Nephron progenitor cell (in vitro differentiated cells): ENCODE data around the gene HS2ST1.

Source experiments
- DNase-seq: peaks from one replicate; pipeline ENCODE4 v3.0.0; 2021
- H3K27ac Mint-ChIP-seq: 2 replicates; pipeline ENCODE4 v1.8.0; 2021; ENCODE audit warnings: mild to moderate bottlenecking, moderate library complexity, mixed read lengths
- H3K27me3 Mint-ChIP-seq: 2 replicates; pipeline ENCODE4 v1.8.0; 2021; ENCODE audit warnings: mild to moderate bottlenecking, low read depth, mixed read lengths; ENCODE audit not compliant: poor library complexity
- H3K36me3 Mint-ChIP-seq: 2 replicates; pipeline ENCODE4 v1.8.0; 2021; ENCODE audit warnings: low read depth, mixed read lengths
- H3K4me1 Mint-ChIP-seq: 2 replicates; pipeline ENCODE4 v1.8.0; 2021; ENCODE audit warnings: mixed read lengths
- H3K4me3 Mint-ChIP-seq: 2 replicates; pipeline ENCODE4 v1.8.0; 2021; ENCODE audit warnings: mild to moderate bottlenecking, moderate library complexity, mixed read lengths
- H3K9me3 Mint-ChIP-seq: 2 replicates; pipeline ENCODE4 v1.8.0; 2021; ENCODE audit warnings: mild to moderate bottlenecking, moderate library complexity, mixed read lengths
- TF ChIP-seq, protein P1 (sequence below): fragments of 200-600 bp; sonication (generic); IDR thresholded peaks from 2 replicates; pipeline ENCODE4 v1.5.0; 2021; ENCODE audit warnings: antibody characterized with exemption

HS2ST1 gene

DNA sequence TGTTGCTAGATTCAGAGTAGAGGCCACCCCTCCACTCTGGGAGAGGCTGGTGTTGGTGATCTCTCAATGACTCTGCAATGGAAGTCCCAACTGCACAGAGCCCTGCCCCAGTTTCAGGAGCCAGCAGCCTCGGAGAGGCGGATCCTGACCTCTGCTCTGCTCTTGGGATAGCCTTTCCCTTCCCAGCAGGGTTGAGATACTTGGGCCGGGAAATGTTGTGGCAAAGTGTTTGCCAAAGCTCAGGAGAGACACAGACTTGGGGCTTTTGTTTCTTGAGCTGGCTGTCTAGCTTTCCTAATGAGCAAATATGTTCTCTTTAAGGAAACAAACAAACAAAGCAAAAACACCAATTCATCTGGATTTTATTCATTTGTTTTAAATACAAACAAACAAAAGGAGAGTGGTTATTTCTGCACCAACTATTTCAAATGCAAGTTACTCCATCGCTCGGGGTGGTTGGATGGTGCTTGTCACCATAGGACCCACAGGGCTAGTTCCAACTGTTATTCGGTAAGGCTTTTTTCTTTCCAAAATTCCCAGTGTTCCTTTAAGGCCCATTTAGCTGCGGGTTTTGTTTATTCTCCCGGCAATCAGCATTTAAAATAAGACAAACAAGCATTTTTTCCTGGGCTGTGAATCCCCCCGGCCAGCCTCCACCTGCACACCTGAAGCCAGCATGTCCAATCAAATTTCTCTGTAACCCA is 220.3 kb downstream of the HS2ST1 start:
- Mint-ChIP-seq H3K27ac (peak overlapping the region; percentile 48), H3K36me3 (no peaks in the 10 kb centered on the region), H3K4me1 (peaks cover 62% of the 10 kb centered on the region), H3K4me3 (no peak overlapping the region), H3K27me3 (peaks cover 6% of the 10 kb centered on the region), H3K9me3 (no peaks in the 10 kb centered on the region)
- TF ChIP-seq, protein P1, sequence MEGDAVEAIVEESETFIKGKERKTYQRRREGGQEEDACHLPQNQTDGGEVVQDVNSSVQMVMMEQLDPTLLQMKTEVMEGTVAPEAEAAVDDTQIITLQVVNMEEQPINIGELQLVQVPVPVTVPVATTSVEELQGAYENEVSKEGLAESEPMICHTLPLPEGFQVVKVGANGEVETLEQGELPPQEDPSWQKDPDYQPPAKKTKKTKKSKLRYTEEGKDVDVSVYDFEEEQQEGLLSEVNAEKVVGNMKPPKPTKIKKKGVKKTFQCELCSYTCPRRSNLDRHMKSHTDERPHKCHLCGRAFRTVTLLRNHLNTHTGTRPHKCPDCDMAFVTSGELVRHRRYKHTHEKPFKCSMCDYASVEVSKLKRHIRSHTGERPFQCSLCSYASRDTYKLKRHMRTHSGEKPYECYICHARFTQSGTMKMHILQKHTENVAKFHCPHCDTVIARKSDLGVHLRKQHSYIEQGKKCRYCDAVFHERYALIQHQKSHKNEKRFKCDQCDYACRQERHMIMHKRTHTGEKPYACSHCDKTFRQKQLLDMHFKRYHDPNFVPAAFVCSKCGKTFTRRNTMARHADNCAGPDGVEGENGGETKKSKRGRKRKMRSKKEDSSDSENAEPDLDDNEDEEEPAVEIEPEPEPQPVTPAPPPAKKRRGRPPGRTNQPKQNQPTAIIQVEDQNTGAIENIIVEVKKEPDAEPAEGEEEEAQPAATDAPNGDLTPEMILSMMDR, result no peak
- no peak for DNase-seq

DNA sequence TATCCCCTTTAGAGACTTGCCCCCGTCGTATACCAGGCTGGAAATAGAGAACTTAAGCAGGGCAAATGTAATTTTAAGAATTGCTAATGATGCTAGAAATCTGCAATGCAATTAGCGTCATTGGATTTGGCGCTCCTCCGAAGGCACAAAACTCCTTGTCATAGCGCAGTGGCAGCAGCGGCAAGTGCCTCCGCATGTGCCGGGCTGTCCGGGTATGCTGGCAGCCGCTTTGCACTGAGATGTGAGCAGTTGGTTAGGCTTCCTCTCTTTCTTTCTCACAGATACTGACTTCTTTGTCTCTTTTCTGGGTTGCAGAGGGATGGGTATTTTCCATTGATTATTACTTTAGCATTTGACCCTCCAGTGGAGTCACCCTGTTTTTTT is 220.9 kb downstream of the HS2ST1 start:
- H3K4me1 Mint-ChIP-seq, result peaks cover 56% of the 10 kb centered on the region
- no peaks in the 10 kb centered on the region for H3K9me3 Mint-ChIP-seq
- no peaks in the 10 kb centered on the region for H3K36me3 Mint-ChIP-seq
- DNase-seq, result no peak
- no peak overlapping the region for H3K4me3 Mint-ChIP-seq
- TF ChIP-seq, protein P1, result no peak
- H3K27me3 Mint-ChIP-seq, result peaks cover 9% of the 10 kb centered on the region
- H3K27ac Mint-ChIP-seq, result no peak overlapping the region

DNA sequence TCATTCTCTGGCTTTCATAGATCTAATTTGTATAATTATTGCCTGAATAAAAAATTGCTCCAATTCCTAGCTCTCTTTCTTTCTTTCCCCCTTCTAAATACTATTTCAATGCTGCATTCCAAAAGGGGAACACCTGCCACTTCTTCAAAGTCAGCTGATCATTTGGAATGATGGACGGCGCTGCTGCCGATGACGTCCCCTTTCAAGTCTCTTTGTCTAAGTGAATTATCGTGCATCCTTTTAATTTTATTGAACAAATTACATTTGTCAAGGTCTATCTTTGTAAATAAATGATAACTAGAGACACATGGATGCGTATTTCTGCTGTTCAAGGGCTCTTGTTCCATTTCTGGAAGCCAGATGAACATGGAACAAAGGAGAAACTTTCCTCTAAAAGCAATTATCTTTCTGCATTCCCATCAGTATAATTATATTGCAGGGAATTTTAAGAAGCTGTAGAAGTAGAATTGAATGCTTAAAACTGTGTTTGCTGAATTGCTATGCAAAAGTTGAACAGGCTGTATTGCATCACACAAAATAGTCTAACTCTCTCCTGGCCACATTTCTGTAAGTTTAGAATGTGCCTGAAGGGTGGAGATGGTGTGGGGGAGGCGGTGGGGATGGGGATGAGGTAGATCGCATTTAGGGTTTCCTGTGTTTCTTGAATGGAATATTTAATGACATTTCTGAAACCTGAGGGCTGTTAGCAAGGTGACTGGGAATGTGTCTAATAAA is 222.3 kb downstream of the HS2ST1 start:
- TF ChIP-seq, protein P1, result no peak
- no peak overlapping the region for H3K27ac Mint-ChIP-seq
- no peak overlapping the region for H3K4me3 Mint-ChIP-seq
- no peaks in the 10 kb centered on the region for H3K36me3 Mint-ChIP-seq
- H3K27me3 Mint-ChIP-seq, result peaks cover 10% of the 10 kb centered on the region
- peaks cover 42% of the 10 kb centered on the region for H3K4me1 Mint-ChIP-seq
- H3K9me3 Mint-ChIP-seq, result no peaks in the 10 kb centered on the region
- no peak for DNase-seq

DNA sequence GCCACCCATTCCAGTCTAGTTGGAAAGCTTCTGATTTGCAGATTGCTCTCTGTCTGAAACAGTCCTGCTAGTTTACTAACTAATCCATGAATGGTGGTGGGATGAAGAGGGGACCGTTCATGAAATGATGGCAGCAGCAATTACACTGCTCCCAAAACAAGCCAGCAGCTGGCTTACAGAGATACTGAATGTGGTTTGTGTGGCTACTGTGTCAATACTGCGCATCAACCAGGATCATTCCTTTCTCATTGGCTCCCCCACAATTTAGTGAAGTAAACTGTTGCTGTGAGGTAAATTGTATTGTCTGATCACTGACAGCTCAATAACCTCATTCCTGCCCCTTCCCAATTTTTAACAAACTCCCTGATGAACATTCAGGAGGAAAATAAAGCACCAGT is 222.9 kb downstream of the HS2ST1 start:
- TF ChIP-seq, protein P1, result no peak
- Mint-ChIP-seq H3K4me1 (peaks cover 38% of the 10 kb centered on the region), H3K27ac (no peak overlapping the region), H3K27me3 (peaks cover 10% of the 10 kb centered on the region), H3K4me3 (no peak overlapping the region), H3K36me3 (no peaks in the 10 kb centered on the region), H3K9me3 (no peaks in the 10 kb centered on the region)
- no peak for DNase-seq

DNA sequence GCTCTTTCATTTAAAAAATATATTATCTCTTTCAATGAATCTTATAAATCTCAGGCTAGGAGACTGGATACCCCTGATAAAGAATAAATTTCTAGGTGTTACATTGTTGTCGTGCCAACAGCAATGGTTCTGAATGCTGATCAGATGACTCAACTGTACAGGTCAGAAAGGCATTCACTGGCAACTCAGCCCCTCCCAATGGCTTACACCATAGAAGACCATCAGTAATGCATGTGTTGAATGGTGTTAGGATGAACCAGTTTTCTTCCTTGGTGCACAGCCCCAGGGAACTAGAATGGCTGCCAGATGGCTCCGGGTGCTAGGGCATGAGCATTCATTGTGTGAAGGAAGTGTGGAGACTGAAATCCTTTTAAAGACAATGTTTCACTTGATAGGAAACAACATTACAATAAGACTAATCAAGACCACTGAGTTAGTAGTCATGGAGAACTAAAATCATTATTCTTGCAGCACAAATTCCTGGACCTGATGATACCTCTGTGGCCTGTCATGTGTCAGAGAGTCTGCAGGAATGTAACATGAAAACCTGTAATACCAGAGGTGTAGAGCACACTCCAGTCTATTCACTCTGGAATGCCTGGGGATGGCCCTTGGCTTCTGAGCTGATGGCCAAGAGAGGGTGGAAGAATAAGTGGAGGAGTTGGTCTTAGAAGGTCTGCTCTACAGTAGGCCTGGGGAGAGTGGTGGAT is 226.6 kb downstream of the HS2ST1 start:
- peaks cover 11% of the 10 kb centered on the region for H3K4me1 Mint-ChIP-seq
- no peaks in the 10 kb centered on the region for H3K36me3 Mint-ChIP-seq
- peaks cover 10% of the 10 kb centered on the region for H3K27me3 Mint-ChIP-seq
- no peak for DNase-seq
- H3K27ac Mint-ChIP-seq, result no peak overlapping the region
- TF ChIP-seq, protein P1, result no peak
- no peaks in the 10 kb centered on the region for H3K9me3 Mint-ChIP-seq
- no peak overlapping the region for H3K4me3 Mint-ChIP-seq
